OCI-LY1 (cell line): Measurements from ENCODE around the gene ACE2.

Experiments used
- EZH2 ChIP-seq: fragments of 200-600 bp; sonication (generic), shearing (Covaris generic); IDR thresholded peaks from 2 replicates; pipeline ENCODE4 v1.8.0; 2017; ENCODE audit warnings: borderline replicate concordance, mixed run types, mild to moderate bottlenecking, antibody characterized with exemption, low read length, moderate library complexity, mixed read lengths
- TF ChIP-seq, protein P1 (sequence below): fragments of 200-600 bp; sonication (generic), shearing (Covaris generic); IDR thresholded peaks from 2 replicates; pipeline ENCODE4 v1.5.1; 2017; ENCODE audit warnings: mild to moderate bottlenecking, antibody characterized with exemption, low read length, moderate library complexity, mixed read lengths

DNA sequence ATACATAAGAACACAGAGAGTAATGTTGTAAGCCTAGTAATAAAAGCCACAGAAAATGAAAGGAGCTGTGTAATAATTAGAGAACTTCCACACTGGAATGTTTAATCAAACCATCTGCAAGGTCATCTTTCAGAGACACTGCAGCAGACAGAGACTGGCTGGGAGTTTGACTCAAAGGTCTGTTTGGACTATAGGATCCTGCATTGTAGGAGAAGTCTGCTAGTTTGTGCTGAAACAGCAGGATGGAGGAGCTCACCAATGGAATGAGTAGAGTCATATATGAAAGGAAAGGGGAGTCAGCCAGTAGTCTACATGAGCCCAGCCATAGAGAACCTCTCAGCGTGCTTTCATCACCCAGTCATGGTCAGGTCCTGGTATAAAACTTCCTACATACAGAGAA lies 4.5 kb upstream of the ACE2 start:
- TF ChIP-seq, protein P1, sequence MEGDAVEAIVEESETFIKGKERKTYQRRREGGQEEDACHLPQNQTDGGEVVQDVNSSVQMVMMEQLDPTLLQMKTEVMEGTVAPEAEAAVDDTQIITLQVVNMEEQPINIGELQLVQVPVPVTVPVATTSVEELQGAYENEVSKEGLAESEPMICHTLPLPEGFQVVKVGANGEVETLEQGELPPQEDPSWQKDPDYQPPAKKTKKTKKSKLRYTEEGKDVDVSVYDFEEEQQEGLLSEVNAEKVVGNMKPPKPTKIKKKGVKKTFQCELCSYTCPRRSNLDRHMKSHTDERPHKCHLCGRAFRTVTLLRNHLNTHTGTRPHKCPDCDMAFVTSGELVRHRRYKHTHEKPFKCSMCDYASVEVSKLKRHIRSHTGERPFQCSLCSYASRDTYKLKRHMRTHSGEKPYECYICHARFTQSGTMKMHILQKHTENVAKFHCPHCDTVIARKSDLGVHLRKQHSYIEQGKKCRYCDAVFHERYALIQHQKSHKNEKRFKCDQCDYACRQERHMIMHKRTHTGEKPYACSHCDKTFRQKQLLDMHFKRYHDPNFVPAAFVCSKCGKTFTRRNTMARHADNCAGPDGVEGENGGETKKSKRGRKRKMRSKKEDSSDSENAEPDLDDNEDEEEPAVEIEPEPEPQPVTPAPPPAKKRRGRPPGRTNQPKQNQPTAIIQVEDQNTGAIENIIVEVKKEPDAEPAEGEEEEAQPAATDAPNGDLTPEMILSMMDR, result no peak
- TF ChIP-seq EZH2, result no peak
